Ascending aorta (tissue), 2 donors: ENCODE results near the gene NFIA. TPM values are rescaled to one million over a fixed set of nuclear protein-coding genes. Genes with fewer than 3 reads are reported as not detected.

Experiments
- DNase-seq, 2 donors: peaks; one replicate each; pipeline ENCODE4 v3.0.0-alpha.2; 2019; ENCODE audit warnings: low spot score in 2 of 2
- H3K27ac ChIP-seq, 2 donors: fragments of 200-600 bp; sonication (generic); one replicate each; pipeline ENCODE4 v1.5.1; 2016 to 2017; ENCODE audit warnings: mild to moderate bottlenecking in 1 of 2
- H3K27me3 ChIP-seq: fragments of 200-600 bp; sonication (generic); one replicate; pipeline ENCODE4 v1.5.1; 2017
- H3K36me3 ChIP-seq, 2 donors: fragments of 200-600 bp; sonication (generic); one replicate each; pipeline ENCODE4 v1.5.1; 2016
- H3K4me1 ChIP-seq, 2 donors: fragments of 200-600 bp; sonication (generic); one replicate each; pipeline ENCODE4 v1.5.1; 2016 to 2017; ENCODE audit warnings: mild to moderate bottlenecking in 1 of 2
- H3K4me3 ChIP-seq, 2 donors: fragments of 200-600 bp; sonication (generic); one replicate each; pipeline ENCODE4 v1.5.1; 2016 to 2017; ENCODE audit warnings: mild to moderate bottlenecking in 1 of 2
- H3K9me3 ChIP-seq, 2 donors: fragments of 200-600 bp; sonication (generic); one replicate each; pipeline ENCODE4 v1.5.1; 2016
- CTCF ChIP-seq, 3 experiments: fragments of 200-600 bp in 2 of 3; fragments of 450-650 bp in 1 of 3; sonication (generic) in 2 of 3; IDR thresholded peaks; one replicate each; pipeline ENCODE4 v1.5.1; 2016 to 2019; ENCODE audit warnings: antibody characterized with exemption in 3 of 3, mild to moderate bottlenecking in 1 of 3, moderate library complexity in 1 of 3
- intact Hi-C: fragments of 100-400 bp; cut with DNase I; formaldehyde crosslinking; loops from one replicate; pipeline ENCODE4 v1.15.1; 2023
- total RNA-seq: library from RNA; depleted of rRNA; stranded (reverse); fragments of >200 nt; gene quantifications from one replicate; pipeline ENCODE4 v1.1.0, GENCODE V29; 2016

NFIA gene
- total RNA-seq, 1 donor from 2014 or later: 52.0 TPM

DNA sequence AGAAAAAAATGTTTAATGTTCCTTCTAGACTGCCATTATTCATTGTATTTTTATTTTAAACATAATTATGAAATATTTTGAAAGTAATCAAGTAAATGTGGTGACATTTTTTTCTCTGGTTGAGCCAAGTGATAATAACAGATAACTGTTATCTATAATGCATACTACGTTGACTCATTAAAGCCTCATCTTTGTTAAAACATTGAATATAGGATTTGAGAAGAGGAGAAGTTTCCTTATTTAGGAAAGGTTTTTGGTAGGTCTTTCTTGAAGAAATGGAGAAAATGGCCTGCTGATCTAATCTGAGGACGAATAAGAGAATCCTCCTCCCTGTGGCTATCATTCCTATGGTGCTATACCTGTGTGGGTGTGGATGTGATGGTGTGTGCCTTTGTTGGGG, 89.0 kb downstream of the NFIA start:
- H3K4me1 ChIP-seq: peaks cover 16 to 55% of the 10 kb centered on the region in 2 donors
- peak overlapping the region; percentile 81 to 84 for H3K27ac ChIP-seq
- H3K9me3 ChIP-seq: no peaks in the 10 kb centered on the region
- peak overlapping the region in 1 of 2 donors; percentile 27 for H3K4me3 ChIP-seq
- TF ChIP-seq CTCF (IDR thresholded peaks at IDR 0.05): no peak
- no peak for DNase-seq
- no peaks in the 10 kb centered on the region for H3K36me3 ChIP-seq
- H3K27me3 ChIP-seq: no peaks in the 10 kb centered on the region
- intact Hi-C loops: no loop called here

GRCh38 chr1:61171974-61172373, 89.6 kb downstream of the NFIA start:
- Histone ChIP-seq H3K9me3 (no peaks in the 10 kb centered on the region), H3K27ac (peak overlapping the region; percentile 81 to 84), H3K4me3 (peak overlapping the region in 1 of 2 donors; percentile 36), H3K36me3 (no peaks in the 10 kb centered on the region), H3K27me3 (no peaks in the 10 kb centered on the region), H3K4me1 (peaks cover 16 to 55% of the 10 kb centered on the region in 2 donors)
- intact Hi-C loops: no loop called here
- DNase-seq: no peak
- TF ChIP-seq CTCF (IDR thresholded peaks at IDR 0.05): no peak

- DNase-seq: peak in 1 of 2 donors; percentile 81
- TF ChIP-seq CTCF (IDR thresholded peaks at IDR 0.05): no peak
- no peaks in the 10 kb centered on the region for H3K9me3 ChIP-seq
- H3K4me3 ChIP-seq: peak overlapping the region in 1 of 2 donors; percentile 36
- H3K36me3 ChIP-seq: no peaks in the 10 kb centered on the region
- peaks cover 16 to 59% of the 10 kb centered on the region in 2 donors for H3K4me1 ChIP-seq
- intact Hi-C loops: no loop called here
- no peaks in the 10 kb centered on the region for H3K27me3 ChIP-seq
- peak overlapping the region; percentile 81 to 84 for H3K27ac ChIP-seq
Observed at GRCh38 chr1:61173118-61173517, 90.8 kb downstream of the NFIA start.

- Histone ChIP-seq H3K27ac (peak overlapping the region; percentile 81 to 84), H3K36me3 (no peaks in the 10 kb centered on the region), H3K4me1 (peaks cover 16 to 63% of the 10 kb centered on the region in 2 donors), H3K27me3 (no peaks in the 10 kb centered on the region), H3K9me3 (no peaks in the 10 kb centered on the region), H3K4me3 (no peak overlapping the region)
- intact Hi-C loops: no loop called here
- TF ChIP-seq CTCF (IDR thresholded peaks at IDR 0.05): no peak
- no peak for DNase-seq
Observed at GRCh38 chr1:61174060-61174795, 91.9 kb downstream of the NFIA start.

- no peaks in the 10 kb centered on the region for H3K36me3 ChIP-seq
- peak overlapping the region; percentile 81 to 84 for H3K27ac ChIP-seq
- H3K4me1 ChIP-seq: peaks cover 16 to 65% of the 10 kb centered on the region in 2 donors
- H3K4me3 ChIP-seq: no peak overlapping the region
- no peak for DNase-seq
- TF ChIP-seq CTCF (IDR thresholded peaks at IDR 0.05): no peak
- no peaks in the 10 kb centered on the region for H3K27me3 ChIP-seq
- intact Hi-C loops: no loop called here
- no peaks in the 10 kb centered on the region for H3K9me3 ChIP-seq
Observed at GRCh38 chr1:61175976-61176375, 93.6 kb downstream of the NFIA start.
